ENCODE results near the gene CTNNAL1.
"Not testable (repeated sequence)": the region's sequence is repeated elsewhere in the genome, so short reads cannot be mapped to it uniquely, and the experiment has no call there.

Gene CTNNAL1

DNA sequence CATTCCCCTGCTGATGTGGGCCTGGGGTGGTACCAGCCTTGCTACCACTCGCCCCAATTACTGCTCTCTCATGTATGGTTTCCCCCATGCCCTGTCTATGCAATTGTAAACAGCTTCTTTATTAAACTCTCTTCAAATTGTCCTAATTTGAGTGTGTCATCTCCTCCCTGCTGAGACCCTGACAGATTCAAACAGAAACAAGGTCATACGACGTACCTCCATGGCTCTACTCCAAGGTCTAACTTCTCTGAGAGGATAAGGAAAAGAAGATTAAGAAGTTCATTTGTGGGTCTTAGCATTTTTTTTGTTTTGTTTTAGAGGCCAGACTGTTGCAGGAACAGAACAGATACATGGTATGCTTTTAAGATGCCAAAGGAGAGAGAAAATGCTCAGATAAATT is 41.1 kb downstream of the CTNNAL1 start:
- no peaks in the 10 kb centered on the region for H3K79me1 ChIP-seq (ENCODE audit: low read depth, low read length)
- H3K9me3 ChIP-seq (replicated peaks in 1 of 2; ENCODE audit: control insufficient read depth in 2 of 2, insufficient read depth in 1 of 2, low read depth in 1 of 2, low read length in 2 of 2) = peaks cover 0 to 4% of the 10 kb centered on the region in 2 donors
- H3K14ac ChIP-seq (ENCODE audit: low read length) = no peak overlapping the region
- H3K4ac ChIP-seq (ENCODE audit: low read length) = no peak overlapping the region
- no peak overlapping the region for H2BK120ac ChIP-seq (ENCODE audit: low read depth, low read length)
- H3K27me3 ChIP-seq (ENCODE audit: control insufficient read depth in 3 of 3, insufficient read depth in 3 of 3, low read depth in 1 of 3, low read length in 3 of 3) = no peaks in the 10 kb centered on the region
- H3K4me2 ChIP-seq (ENCODE audit: insufficient read depth, low read length, poor library complexity, severe bottlenecking) = no peak overlapping the region
- no peak overlapping the region for H3K23ac ChIP-seq (ENCODE audit: low read depth, low read length, poor library complexity)
- no peak overlapping the region for H2AK5ac ChIP-seq (ENCODE audit: low read depth, low read length)
- no peak overlapping the region for H3K4me3 ChIP-seq (ENCODE audit: low read length in 2 of 2)
- peaks cover 10 to 84% of the 10 kb centered on the region in 2 donors for H3K36me3 ChIP-seq (replicated peaks in 1 of 2; ENCODE audit: control insufficient read depth in 2 of 2, insufficient read depth in 2 of 2, low read length in 2 of 2)
- no CpG with 5 or more reads among the region's 3 CpGs for WGBS, 2 donors (ENCODE audit: extremely low coverage in 2 of 2, insufficient read length in 2 of 2, insufficient replicate concordance in 1 of 2)
- H3K18ac ChIP-seq (ENCODE audit: low read length) = no peak overlapping the region
- H2BK5ac ChIP-seq (ENCODE audit: low read length) = no peak overlapping the region
- H3K4me1 ChIP-seq (ENCODE audit: control insufficient read depth in 2 of 2, insufficient read depth in 1 of 2, low read depth in 1 of 2, low read length in 2 of 2) = no peaks in the 10 kb centered on the region
- H2BK15ac ChIP-seq (ENCODE audit: low read length) = no peak overlapping the region
- H4K91ac ChIP-seq (ENCODE audit: low read depth, low read length, poor library complexity) = no peak overlapping the region
- no peak overlapping the region for H3K27ac ChIP-seq (replicated peaks; ENCODE audit: low read length)
- no peak overlapping the region for H2AFZ ChIP-seq (ENCODE audit: low read length)
- H3K9ac ChIP-seq (ENCODE audit: low read depth, low read length, poor library complexity) = no peak overlapping the region
- H2BK12ac ChIP-seq (ENCODE audit: low read length) = no peak overlapping the region
- DNase-seq (ENCODE audit: low spot score) = no peak
- no peak overlapping the region for H4K8ac ChIP-seq (ENCODE audit: low read depth, low read length)

DNA sequence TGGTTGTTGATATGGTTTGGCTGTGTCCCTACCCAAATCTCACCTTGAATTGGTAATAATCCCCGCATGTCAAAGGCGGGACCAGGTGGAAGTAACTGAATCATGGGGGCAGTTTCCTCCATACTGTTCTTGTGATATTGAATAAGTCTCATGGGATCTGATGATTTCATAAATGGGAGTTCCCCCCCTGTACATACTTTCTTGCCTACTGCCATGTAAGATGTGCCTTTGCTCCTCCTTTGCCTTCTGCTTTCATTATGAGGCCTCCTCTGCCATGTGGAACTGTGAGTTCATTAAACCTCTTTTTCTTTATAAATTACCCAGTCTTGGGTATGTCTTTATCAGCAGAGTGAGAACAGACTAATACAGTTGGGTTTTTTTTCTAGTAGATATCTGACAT is 41.9 kb downstream of the CTNNAL1 start:
- H3K27me3 ChIP-seq (ENCODE audit: control insufficient read depth in 3 of 3, insufficient read depth in 3 of 3, low read depth in 1 of 3, low read length in 3 of 3); DNase-seq (ENCODE audit: low spot score); H2AK5ac ChIP-seq (ENCODE audit: low read depth, low read length); H3K27ac ChIP-seq (replicated peaks; ENCODE audit: low read length); H4K8ac ChIP-seq (ENCODE audit: low read depth, low read length); H3K23ac ChIP-seq (ENCODE audit: low read depth, low read length, poor library complexity); H2BK5ac ChIP-seq (ENCODE audit: low read length); H2AFZ ChIP-seq (ENCODE audit: low read length); H3K9ac ChIP-seq (ENCODE audit: low read depth, low read length, poor library complexity); H3K9me3 ChIP-seq (replicated peaks in 1 of 2; ENCODE audit: control insufficient read depth in 2 of 2, insufficient read depth in 1 of 2, low read depth in 1 of 2, low read length in 2 of 2); H2BK15ac ChIP-seq (ENCODE audit: low read length); H2BK120ac ChIP-seq (ENCODE audit: low read depth, low read length); H3K4me2 ChIP-seq (ENCODE audit: insufficient read depth, low read length, poor library complexity, severe bottlenecking); H3K14ac ChIP-seq (ENCODE audit: low read length); H4K91ac ChIP-seq (ENCODE audit: low read depth, low read length, poor library complexity); H3K4me3 ChIP-seq (ENCODE audit: low read length in 2 of 2); H3K18ac ChIP-seq (ENCODE audit: low read length); H3K79me1 ChIP-seq (ENCODE audit: low read depth, low read length); H2BK12ac ChIP-seq (ENCODE audit: low read length); H3K4ac ChIP-seq (ENCODE audit: low read length); H3K4me1 ChIP-seq (ENCODE audit: control insufficient read depth in 2 of 2, insufficient read depth in 1 of 2, low read depth in 1 of 2, low read length in 2 of 2): not testable (repeated sequence)
- WGBS, 2 donors (ENCODE audit: extremely low coverage in 2 of 2, insufficient read length in 2 of 2, insufficient replicate concordance in 1 of 2) = no CpG with 5 or more reads among the region's 2 CpGs
- peaks cover 10 to 86% of the 10 kb centered on the region in 2 donors for H3K36me3 ChIP-seq (replicated peaks in 1 of 2; ENCODE audit: control insufficient read depth in 2 of 2, insufficient read depth in 2 of 2, low read length in 2 of 2)

DNA sequence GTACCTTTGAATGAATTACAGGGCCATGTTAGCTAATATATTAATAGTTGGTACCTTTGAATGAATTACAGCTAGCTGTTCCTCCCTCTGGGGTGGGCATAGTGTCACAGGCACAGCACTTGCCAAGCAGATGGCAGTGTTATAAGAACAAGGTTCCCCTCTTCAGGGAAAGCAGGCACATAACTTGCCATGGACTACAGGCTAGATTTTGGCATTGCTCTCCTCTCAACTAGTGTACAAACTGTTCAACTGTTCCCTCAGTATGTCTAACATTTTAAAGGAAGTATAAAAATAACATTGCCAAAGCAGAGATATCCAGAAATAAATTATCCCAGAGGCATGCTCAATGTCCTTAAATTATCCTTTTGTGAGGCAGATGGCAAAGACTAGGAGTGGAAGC is 45.4 kb downstream of the CTNNAL1 start:
- Histone ChIP-seq H3K27ac (replicated peaks; ENCODE audit: low read length) (no peak overlapping the region), H4K91ac (ENCODE audit: low read depth, low read length, poor library complexity) (no peak overlapping the region), H2AFZ (ENCODE audit: low read length) (no peak overlapping the region), H3K14ac (ENCODE audit: low read length) (no peak overlapping the region), H2BK15ac (ENCODE audit: low read length) (no peak overlapping the region), H2BK120ac (ENCODE audit: low read depth, low read length) (no peak overlapping the region), H3K9ac (ENCODE audit: low read depth, low read length, poor library complexity) (no peak overlapping the region), H3K4me2 (ENCODE audit: insufficient read depth, low read length, poor library complexity, severe bottlenecking) (no peak overlapping the region), H2BK5ac (ENCODE audit: low read length) (no peak overlapping the region), H2BK12ac (ENCODE audit: low read length) (no peak overlapping the region), H3K4me3 (ENCODE audit: low read length in 2 of 2) (no peak overlapping the region), H3K4ac (ENCODE audit: low read length) (no peak overlapping the region), H3K36me3 (replicated peaks in 1 of 2; ENCODE audit: control insufficient read depth in 2 of 2, insufficient read depth in 2 of 2, low read length in 2 of 2) (peaks cover 12 to 90% of the 10 kb centered on the region in 2 donors), H3K9me3 (replicated peaks in 1 of 2; ENCODE audit: control insufficient read depth in 2 of 2, insufficient read depth in 1 of 2, low read depth in 1 of 2, low read length in 2 of 2) (peaks cover 0 to 4% of the 10 kb centered on the region in 2 donors), H3K79me1 (ENCODE audit: low read depth, low read length) (no peaks in the 10 kb centered on the region), H3K4me1 (ENCODE audit: control insufficient read depth in 2 of 2, insufficient read depth in 1 of 2, low read depth in 1 of 2, low read length in 2 of 2) (no peaks in the 10 kb centered on the region), H3K23ac (ENCODE audit: low read depth, low read length, poor library complexity) (no peak overlapping the region), H3K18ac (ENCODE audit: low read length) (no peak overlapping the region), H2AK5ac (ENCODE audit: low read depth, low read length) (no peak overlapping the region), H4K8ac (ENCODE audit: low read depth, low read length) (no peak overlapping the region), H3K27me3 (ENCODE audit: control insufficient read depth in 3 of 3, insufficient read depth in 3 of 3, low read depth in 1 of 3, low read length in 3 of 3) (no peaks in the 10 kb centered on the region)
- DNase-seq (ENCODE audit: low spot score) = no peak

DNA sequence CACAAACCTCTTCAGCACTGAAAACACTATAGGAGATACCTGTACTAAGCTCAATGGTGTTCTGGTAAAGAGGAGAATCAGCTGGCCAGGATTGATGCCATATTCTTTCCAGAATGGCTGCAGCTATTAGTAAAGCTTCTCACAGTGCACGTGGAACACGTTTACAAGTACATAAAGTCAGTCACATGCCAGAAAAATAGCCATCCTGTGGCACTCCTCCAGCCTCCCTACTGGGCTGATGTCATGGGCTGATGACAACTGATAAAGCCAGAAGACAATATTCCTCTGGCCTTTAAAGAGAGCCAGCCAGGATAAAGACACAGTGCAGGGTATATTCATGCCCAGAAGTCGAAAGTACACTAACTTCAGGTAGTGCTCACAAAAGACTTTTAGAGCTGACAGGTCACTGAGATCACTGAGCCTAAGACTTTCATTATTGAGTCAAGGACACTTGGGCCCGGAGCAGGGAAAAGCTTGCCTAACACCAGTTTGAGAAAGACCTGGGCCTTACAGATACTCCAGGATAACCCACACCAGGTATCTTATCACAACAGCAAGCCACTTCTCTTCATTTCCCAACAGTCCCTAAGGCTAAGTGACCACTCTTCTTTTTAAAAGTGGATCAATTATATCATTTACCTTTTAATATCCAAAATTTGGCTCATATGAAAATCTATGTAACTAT is 49.7 kb downstream of the CTNNAL1 start:
- WGBS, 2 donors (ENCODE audit: extremely low coverage in 2 of 2, insufficient read length in 2 of 2, insufficient replicate concordance in 1 of 2) = no CpG with 5 or more reads among the region's 4 CpGs

More for the DNA sequence above, 49.7 kb downstream of the CTNNAL1 start:
- Histone ChIP-seq H3K4me3 (ENCODE audit: low read length in 2 of 2) (no peak overlapping the region), H3K4me2 (ENCODE audit: insufficient read depth, low read length, poor library complexity, severe bottlenecking) (no peak overlapping the region), H3K23ac (ENCODE audit: low read depth, low read length, poor library complexity) (no peak overlapping the region), H4K8ac (ENCODE audit: low read depth, low read length) (no peak overlapping the region), H2BK12ac (ENCODE audit: low read length) (no peak overlapping the region), H3K9ac (ENCODE audit: low read depth, low read length, poor library complexity) (no peak overlapping the region), H4K91ac (ENCODE audit: low read depth, low read length, poor library complexity) (no peak overlapping the region), H3K4ac (ENCODE audit: low read length) (no peak overlapping the region), H3K27ac (replicated peaks; ENCODE audit: low read length) (no peak overlapping the region), H3K9me3 (replicated peaks in 1 of 2; ENCODE audit: control insufficient read depth in 2 of 2, insufficient read depth in 1 of 2, low read depth in 1 of 2, low read length in 2 of 2) (no peaks in the 10 kb centered on the region), H3K27me3 (ENCODE audit: control insufficient read depth in 3 of 3, insufficient read depth in 3 of 3, low read depth in 1 of 3, low read length in 3 of 3) (no peaks in the 10 kb centered on the region), H3K79me1 (ENCODE audit: low read depth, low read length) (no peaks in the 10 kb centered on the region), H2BK5ac (ENCODE audit: low read length) (no peak overlapping the region), H3K14ac (ENCODE audit: low read length) (no peak overlapping the region), H2BK15ac (ENCODE audit: low read length) (no peak overlapping the region), H3K36me3 (replicated peaks in 1 of 2; ENCODE audit: control insufficient read depth in 2 of 2, insufficient read depth in 2 of 2, low read length in 2 of 2) (peaks cover 9 to 77% of the 10 kb centered on the region in 2 donors), H2BK120ac (ENCODE audit: low read depth, low read length) (no peak overlapping the region), H3K4me1 (ENCODE audit: control insufficient read depth in 2 of 2, insufficient read depth in 1 of 2, low read depth in 1 of 2, low read length in 2 of 2) (no peaks in the 10 kb centered on the region), H3K18ac (ENCODE audit: low read length) (no peak overlapping the region), H2AK5ac (ENCODE audit: low read depth, low read length) (no peak overlapping the region), H2AFZ (ENCODE audit: low read length) (no peak overlapping the region)
- DNase-seq (ENCODE audit: low spot score) = no peak

All from neuronal stem cell (in vitro differentiated cells).